Stimulated activated CD4-positive, alpha-beta T cell treated with anti-CD3 and anti-CD28 coated beads, Interleukin-15, amount 100 ng/mL, for 1 hour (primary cell): Measurements from ENCODE around the gene DVL3.
A peak's percentile ranks its signal among the peaks of the same experiment; 100 is the strongest.

Experiments used
- DNase-seq, 2 donors: peaks; one replicate each; pipeline ENCODE4 v3.0.0-alpha.2; 2020; ENCODE audit warnings: low read depth in 1 of 2, low spot score in 1 of 2

The DVL3 gene

DNA sequence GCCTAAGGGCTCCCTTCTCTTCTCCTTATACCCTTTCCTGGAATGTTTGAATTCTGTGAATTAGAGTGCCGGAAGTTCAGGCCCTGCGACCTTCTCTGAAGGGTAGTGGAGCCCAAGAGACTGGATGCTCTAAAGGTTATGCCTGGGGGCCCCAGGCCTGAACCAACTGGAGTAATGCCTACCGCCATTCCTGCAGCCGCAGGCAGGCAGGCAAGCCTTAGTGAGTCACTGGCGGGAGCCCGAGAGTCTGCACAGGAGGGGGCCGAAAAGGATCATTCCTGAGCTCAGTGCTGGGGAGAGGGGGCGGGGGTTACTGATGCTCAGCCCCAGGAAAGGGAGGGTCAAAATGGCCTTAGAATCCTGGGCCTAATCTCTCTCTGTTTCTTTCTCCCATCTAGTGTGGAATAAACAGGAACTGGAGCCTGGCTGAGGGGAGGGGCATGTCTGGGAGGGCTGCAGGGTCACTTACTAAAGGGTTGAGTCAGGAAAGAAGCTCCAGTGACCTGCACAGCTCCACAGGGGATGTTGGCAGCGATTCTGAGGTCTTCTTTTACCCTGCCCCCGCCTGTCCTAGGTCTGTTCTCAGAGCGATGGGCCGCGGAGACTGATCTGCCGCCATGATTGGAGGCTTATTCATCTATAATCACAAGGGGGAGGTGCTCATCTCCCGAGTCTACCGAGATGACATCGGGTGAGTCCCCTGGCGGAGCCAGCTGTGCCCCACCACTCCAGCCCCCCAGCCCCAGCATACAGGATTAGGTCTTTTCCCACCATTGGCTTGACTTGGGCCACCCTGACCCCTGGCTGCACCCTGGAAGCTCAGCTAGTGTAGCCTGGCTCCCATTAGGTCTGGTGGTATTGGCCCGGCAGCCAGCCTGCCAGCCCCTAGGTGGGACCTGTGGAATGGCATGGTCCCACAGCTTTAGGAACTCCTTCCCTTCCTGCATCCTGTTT lies 21.5 kb downstream of the DVL3 start:
- DNase-seq: no peak

DNA sequence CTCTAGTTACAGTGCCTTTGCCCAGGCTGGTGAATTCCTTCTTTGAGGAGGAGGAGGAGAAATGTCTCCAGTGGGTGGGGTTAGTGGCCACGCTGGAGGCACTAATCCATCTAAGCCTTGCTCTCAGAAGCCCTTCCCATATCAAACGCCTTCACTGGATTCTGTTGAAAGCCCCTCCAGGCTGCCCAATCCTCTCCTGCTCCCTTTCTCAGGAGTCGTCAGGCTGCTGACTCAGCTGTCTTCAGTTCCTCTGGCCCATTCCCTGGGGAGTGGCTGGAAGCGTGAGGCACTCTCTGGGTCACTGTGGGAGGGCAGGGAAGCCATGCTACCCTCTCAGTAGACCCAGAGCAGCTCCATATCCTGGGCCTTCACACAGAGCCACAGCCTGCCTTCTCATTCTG lies 22.2 kb downstream of the DVL3 start:
- DNase-seq: no peak

DNA sequence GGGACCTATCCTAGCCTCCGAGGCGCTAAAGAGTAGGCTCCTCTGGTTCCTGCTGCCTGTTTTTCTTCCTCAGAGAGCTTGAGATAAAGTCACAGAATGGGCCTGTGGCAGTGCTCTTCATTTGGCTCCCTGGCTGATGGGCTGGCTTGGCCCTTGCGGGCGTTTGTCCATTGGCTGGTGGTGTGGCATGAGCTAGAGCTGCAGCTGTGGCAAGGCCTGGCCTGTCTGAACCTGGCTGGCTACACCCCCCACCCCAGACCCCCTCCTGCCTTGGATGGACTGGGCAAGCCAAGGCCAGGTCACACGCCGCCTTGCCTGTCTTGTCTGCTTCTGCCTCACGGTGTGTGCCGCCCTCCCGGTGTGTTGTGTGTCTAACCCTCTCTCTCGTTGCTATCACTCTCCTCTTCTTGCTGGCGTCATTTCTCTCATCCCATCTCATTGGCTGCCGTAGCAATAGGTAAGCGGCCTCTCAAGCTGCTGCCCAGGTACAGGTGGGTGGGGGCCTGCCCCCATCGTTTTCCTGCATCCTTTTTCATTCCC lies 22.7 kb downstream of the DVL3 start:
- DNase-seq: no peak

DNA sequence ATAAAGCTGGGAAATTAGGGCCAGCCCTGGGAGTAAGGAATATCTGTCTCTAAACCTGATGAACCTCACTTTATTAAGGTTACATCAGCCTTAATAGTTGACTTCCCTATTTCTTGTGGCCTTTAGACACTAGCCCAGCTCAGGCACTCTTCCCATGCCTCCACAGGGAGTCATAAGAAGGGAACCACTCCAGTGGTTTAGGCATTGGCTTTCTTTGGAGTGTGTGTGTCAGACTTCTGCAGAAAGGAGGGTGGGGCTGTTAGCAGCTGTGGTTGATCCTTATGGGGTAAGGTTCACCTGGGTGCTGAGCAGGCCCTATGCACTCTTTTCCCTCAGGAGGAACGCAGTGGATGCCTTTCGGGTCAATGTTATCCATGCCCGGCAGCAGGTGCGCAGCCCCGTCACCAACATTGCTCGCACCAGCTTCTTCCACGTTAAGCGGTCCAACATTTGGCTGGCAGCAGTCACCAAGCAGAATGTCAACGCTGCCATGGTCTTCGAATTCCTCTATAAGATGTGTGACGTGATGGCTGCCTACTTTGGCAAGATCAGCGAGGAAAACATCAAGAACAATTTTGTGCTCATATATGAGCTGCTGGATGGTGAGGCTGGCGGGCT lies 23.5 kb downstream of the DVL3 start:
- no peak for DNase-seq

DNA sequence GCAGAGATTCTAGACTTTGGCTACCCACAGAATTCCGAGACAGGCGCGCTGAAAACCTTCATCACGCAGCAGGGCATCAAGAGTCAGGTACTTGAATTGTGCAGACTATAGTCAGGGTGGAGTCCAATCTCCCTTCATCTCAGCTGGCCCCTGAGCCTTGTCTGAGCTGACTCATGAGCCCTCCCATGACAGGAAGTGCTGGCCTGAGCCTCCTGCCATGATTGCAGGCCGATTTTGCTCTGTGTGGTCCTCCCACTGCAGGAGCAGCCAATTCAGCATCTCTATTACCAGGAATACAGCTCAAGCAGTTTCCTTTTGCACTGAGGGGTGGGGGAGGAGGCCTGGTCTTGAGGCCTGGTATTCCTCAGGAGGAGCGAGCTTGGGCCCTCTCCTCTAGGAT lies 25.0 kb downstream of the DVL3 start:
- DNase-seq: no peak

DNA sequence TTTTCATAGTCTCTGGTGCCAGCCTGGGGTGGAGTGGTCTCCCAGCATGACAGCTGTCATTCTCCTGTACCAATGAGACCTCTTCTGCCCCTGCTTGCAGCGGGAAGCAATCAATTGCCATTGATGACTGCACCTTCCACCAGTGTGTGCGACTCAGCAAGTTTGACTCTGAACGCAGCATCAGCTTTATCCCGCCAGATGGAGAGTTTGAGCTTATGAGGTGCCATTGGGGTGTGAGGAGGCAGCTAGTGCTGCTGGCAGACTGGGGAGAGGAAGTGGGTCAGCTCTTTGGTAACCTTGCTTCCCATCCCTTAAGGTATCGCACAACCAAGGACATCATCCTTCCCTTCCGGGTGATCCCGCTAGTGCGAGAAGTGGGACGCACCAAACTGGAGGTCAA lies 26.4 kb downstream of the DVL3 start:
- DNase-seq: no peak

DNA sequence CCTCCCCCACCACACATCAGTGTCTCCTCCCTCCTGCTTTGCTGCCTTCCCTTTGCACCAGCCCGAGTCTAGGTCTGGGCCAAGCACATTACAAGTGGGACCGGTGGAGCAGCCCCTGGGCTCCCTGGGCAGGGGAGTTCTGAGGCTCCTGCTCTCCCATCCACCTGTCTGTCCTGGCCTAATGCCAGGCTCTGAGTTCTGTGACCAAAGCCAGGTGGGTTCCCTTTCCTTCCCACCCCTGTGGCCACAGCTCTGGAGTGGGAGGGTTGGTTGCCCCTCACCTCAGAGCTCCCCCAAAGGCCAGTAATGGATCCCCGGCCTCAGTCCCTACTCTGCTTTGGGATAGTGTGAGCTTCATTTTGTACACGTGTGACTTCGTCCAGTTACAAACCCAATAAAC lies 28.5 kb downstream of the DVL3 start:
- no peak for DNase-seq

DNA sequence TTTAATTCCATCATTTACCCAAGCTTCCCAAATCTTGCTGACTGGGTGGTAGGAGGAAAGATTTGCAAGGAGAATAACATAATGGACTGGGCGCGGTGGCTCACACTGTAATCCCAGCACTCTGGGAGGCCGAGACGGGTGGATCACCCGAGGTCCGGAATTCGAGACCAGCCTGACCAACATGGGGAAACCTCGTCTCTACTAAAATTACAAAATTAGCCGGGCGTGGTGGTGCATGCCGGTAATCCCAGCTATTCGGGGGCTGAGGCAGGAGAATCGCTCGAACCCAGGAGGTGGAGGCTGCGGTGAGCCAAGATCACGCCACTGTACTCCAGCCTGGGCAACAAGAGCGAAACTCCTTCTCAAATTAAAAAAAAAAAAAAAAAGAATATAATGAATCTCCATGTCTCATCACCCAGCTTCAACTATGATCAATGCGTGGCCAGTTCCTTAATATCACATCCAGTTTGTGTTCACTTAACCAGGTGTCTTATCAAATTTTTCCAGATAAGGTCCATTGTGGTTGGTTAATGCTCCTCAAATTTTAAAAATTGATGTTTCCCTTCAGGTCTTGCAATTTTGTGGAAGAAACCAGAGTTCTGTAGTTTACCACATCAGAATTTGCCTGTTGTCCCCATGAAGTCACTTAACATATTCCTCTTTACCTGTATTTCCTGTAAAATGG lies 29.5 kb downstream of the DVL3 start:
- no peak for DNase-seq

DNA sequence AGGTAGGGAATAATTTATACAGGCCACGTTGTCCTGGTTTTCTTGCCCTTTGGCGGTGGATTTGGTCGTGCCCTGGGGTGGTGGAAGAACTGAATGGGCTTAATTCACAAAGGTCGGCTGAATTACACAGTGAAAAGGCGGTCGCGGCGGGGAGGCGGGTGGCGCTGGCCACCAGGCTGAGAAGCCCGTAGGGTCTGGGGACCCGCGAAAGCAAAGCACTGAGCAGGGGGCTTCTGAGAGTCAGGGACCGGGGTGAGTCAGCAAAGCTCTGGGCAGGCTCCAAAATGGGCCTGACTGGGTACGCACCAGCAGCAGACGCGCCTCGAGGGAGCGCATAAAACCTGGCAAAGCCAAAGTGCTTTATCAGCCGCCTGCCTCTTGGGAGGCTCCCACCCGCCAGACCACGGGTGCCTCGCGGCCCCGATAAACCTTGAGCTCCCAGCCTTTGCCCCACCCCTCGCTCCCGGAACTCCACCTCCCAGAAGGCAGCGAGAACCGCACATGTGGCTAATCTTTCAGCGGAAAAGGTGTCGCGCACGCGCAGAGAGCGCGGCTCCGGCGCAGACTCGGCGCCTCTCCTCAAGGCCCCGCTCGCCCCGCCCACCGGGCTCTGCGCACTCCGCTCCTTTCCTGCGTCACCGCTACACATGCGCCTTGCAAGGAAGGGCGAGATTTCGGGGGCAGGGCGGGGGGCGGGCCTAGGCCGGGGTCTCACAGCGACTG lies 30.4 kb downstream of the DVL3 start:
- DNase-seq: peak; percentile 98

DNA sequence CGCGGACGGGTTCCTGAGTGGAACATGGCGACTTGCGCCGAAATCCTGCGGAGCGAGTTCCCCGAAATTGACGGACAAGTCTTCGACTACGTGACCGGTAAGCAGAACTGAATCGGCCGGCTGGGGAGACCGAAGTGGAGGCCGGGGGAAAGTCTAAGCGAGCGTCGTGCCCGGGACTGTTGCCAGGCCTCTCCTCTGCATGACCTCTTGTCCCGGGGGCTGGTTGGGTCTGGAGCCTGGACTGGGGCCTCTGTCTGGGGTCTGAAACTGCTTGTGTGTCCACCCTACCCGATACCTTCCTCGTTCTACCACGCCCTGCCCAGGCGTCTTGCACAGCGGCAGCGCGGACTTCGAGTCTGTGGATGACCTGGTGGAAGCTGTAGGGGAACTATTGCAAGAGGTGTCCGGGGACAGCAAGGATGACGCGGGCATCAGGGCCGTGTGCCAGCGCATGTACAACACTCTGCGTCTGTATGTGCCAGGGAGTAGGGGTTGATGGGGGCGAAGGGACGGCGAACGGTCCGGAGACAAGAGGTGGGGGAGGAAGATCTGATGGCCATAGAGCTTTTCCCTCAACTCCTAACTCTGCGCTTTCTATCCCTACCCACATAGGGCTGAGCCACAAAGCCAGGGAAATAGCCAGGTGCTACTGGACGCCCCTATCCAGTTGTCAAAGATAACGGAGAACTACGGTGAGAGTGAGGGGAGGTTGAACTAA lies 31.2 kb downstream of the DVL3 start, which contains the start of gene ABCF3:
TSS of gene ABCF3 (plus strand) at position 16 of the 718 bp plus-strand sequence. CDS start at position 25, 9 bp downstream.
- no peak for DNase-seq

DNA sequence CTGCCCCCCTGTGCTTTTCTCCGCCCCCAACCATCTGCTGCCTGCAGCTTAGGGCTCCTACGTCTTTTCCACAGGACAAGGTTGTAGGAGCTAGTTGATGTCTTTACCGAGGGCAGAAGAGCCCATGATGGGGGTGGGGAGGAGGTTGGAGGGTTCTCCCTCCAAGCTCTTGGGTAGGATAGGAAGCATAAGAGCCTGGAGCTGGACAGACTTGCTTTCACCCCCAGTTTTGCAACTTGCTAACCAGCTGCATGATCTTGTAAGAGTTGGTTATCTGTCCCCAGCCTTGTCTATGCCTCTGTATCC lies 31.7 kb downstream of the DVL3 start:
- no peak for DNase-seq

DNA sequence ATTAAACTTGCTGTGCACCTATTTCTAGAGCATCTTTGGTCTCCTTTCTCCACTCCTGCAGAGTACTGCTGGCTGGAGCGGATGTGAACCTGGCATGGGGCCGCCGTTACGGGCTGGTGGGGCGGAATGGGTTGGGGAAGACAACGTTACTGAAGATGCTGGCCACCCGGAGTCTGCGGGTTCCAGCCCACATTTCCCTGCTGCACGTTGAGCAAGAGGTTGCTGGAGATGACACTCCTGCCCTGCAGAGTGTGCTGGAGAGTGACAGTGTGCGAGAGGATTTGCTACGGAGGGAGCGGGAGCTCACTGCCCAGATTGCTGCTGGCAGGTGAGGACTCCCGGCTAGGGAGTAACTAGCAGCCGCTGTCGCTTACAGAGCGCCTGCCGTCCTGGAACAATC lies 32.9 kb downstream of the DVL3 start:
- no peak for DNase-seq

DNA sequence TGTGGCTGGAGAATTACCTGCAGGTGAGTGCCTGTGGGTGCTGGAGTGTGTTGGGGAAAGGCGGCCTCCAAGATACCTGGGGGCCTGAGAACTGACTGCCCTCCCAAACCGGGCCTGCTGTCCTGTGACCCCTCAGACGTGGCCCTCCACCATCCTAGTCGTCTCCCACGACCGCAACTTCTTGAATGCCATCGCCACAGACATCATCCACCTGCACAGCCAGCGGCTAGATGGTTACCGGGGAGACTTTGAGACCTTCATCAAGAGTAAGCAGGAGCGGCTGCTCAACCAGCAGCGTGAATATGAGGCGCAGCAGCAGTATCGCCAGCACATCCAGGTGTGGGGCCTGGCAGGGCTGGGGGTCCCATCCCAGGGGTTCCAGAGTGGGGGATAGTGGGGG lies 34.2 kb downstream of the DVL3 start:
- no peak for DNase-seq

DNA sequence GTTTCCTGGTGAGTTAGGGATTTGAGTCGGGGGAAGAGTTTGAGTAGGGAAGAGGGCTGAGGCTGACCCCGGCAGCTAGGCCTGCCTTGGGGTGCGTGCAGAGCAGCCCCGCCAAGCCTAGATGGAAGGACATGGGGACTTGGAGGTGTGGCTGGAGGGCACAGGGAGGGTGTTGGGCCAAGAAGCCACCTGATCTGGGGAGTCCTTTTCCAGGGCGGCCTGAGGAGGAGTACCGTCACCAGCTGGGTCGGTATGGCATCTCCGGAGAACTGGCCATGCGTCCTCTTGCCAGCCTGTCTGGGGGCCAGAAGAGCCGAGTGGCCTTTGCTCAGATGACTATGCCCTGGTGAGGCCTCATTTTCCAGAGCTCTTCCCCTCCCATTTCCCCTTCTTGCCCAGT lies 37.7 kb downstream of the DVL3 start:
- DNase-seq: no peak

DNA sequence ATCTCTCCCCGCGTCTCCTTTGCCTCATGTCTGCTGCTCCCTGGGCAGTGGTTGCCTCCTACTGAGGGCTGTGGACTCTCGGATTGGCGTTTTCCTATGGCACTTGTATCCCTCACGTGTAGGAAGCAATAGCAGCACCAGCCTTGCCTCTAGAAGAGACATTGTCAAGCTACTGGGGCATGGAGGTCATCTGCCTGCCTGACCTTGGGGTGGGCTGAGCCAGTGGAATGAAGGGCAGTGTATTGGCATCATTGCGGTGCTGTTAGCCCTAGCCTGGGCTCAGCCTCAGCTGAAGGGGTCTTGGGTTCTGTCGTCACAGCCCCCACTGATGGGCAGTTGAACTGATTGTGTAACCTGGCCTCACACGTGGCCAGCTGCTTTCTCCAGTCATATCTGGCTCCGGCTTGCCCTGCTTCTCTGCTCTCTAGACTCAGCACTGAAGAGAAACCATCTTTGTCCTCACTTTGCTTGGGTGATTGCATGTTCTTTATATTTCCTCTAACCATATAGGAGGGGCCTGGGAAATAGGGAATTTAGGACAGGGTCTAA lies 38.9 kb downstream of the DVL3 start:
- DNase-seq: no peak

DNA sequence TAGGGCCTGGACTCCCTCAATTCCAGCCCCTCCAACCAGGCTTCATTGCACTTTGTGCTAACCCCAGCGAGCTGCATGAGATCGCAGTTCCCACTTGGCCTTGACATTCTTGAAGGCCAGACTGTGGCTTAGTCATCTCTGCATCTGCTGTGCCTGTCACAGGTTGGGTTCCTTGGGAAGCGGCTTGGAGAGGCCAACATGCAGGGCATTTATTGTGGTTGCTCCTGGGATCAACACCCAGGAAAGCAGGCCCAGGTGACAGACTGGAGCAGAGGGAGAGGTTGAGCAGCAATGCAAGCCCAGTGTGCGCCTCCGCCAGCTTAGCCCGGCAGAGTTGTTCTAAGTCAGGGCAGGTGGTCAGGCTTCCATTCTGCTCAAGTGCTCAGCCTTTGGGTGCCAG lies 41.4 kb downstream of the DVL3 start:
- DNase-seq: no peak

DNA sequence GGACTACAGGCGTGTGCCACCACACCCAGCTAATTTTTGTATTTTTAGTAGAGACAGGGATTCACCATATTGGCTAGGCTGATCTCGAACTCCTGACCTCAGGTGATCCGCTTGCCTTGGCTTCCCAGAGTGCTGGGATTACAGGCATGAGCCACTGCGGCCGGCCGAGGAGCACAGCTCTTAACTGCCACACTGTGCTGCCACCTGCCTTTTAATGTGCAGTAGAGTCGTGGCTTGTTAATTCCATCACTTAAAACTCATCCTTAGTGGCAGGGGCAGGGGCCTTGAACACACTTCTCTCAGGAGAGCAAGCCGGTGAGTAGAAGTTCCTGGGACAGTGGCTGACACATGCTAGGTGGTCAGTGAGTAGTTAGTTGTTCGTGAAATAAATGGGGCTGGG lies 43.3 kb downstream of the DVL3 start:
- no peak for DNase-seq

DNA sequence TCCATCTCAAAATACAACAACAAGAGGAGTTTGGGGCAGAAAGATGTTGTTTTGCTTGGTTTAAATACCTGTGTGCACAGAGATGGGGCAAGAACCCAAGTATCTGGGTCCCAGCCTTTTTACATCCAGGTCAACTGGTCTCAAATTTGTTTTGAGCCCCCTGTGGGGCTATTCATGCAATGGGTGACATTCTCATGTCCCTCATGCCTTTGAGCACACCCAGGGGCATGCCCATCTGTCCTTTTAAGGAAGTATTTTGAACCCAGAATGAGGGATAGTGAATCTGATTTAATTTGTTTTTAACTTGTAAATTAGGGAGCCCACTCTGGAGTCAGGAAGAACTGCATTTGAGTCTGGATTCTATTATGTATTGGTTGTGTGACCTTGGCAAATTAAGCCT lies 45.6 kb downstream of the DVL3 start:
- no peak for DNase-seq

DNA sequence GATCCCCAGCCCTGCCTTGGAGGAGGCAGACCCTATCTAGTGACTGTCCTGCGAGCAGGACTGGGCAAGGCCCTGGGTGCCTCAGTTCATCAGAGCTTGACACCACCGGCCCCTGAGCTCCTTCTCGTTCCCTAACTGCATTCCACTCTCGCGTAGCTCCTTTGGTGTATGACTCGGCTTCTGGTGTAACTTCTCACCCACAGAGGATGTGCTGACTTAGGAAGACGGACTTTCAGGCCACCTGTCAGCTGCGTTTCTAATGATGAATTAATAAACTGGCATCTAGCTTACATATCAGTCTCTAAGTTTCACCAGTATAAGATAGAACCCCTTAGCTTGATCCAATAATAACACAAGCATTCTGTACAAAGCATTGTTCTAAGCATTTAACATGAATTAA lies 48.3 kb downstream of the DVL3 start:
- no peak for DNase-seq

DNA sequence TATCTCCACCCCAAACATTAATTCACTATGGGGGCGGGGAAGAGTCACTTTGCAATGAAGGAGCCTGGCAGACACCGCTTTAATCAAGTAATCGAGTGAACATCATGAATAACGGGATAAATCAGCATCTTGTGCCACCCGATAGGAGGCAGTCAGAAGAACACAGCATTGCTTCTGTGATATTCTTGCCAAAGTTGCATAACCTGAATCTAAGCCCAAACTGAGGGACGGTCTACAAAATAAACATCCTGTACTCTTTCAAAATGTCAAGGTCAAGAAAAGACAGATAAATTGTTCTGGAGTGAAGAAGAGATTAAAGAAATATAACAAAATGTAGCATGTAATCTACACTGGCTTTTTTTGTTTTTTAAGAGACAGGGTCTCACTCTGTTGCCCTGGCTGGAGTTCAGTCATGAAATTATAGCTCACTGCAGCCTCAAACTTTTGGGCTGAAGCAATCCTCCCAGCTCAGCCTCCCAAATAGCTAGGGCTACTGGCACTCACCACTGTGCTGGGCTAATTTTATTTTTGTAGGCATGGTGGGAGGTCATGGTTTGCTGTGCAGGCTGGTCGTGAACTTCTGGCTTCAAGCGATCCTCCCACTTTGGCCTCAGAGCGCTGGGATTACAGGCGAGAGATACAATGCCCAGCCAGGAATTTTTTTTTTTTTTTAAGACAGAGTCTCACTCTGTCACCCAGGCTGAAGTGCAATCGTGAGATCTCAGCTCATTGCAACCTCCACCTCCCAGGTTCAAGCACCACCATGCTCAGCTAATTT lies 54.2 kb downstream of the DVL3 start:
- DNase-seq: no peak
